B cell (primary cell): Measurements from ENCODE around the gene PDE4C.

Experiments
- EZH2 ChIP-seq: IDR thresholded peaks from 2 replicates; pipeline ENCODE4 v1.6.1; 2012; ENCODE audit warnings: borderline replicate concordance, low read depth, mild to moderate bottlenecking, moderate library complexity, low read length; ENCODE audit not compliant: insufficient read depth, poor library complexity, severe bottlenecking
- TF ChIP-seq, protein P1 (sequence below): fragments of 200-600 bp; IDR thresholded peaks from one replicate; pipeline ENCODE4 v1.8.0; 2022; ENCODE audit warnings: antibody characterized with exemption, mild to moderate bottlenecking

DNA sequence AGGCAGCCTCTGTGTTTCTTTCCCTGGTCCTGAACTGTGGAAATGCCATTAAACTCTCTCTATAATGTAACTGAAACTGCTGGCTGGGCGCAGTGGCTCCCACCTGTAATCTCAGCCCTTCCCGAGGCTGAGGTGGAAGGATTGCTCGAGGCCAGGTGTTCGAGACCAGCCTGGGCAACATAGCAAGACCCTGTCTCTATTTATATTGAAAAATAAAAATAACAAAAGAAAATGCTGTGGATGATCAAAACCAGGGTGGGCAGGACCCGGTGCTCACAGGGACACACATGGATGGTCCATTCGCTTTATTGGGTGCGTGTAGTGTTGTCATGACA is 29.8 kb downstream of the PDE4C start:
- TF ChIP-seq, protein P1, sequence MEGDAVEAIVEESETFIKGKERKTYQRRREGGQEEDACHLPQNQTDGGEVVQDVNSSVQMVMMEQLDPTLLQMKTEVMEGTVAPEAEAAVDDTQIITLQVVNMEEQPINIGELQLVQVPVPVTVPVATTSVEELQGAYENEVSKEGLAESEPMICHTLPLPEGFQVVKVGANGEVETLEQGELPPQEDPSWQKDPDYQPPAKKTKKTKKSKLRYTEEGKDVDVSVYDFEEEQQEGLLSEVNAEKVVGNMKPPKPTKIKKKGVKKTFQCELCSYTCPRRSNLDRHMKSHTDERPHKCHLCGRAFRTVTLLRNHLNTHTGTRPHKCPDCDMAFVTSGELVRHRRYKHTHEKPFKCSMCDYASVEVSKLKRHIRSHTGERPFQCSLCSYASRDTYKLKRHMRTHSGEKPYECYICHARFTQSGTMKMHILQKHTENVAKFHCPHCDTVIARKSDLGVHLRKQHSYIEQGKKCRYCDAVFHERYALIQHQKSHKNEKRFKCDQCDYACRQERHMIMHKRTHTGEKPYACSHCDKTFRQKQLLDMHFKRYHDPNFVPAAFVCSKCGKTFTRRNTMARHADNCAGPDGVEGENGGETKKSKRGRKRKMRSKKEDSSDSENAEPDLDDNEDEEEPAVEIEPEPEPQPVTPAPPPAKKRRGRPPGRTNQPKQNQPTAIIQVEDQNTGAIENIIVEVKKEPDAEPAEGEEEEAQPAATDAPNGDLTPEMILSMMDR, result no peak
- no peak for TF ChIP-seq EZH2
